HK-2 (cell line): Measurements from ENCODE around the gene RGS19.

Experiments used
- DNase-seq: peaks from one replicate; pipeline ENCODE4 v3.0.0-alpha.2; 2018; ENCODE audit not compliant: unreplicated experiment

The RGS19 gene

DNA sequence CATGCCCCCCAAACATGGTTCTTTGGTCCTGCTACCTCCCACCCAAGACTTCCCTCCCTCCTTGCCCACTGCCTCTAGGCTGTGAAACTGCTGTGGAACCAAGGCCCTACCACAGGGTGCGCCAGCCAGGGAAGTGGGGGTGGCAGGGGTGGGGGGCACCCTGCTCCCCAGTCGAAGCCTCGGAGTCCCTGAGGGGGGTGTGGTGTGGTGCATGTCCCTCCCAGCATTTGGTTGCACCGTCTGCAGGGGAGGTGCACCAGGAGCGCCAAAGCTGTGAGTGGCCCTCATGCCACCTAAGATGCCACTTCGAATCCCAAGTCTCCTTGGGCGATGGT, 1.8 kb downstream of the RGS19 start:
- no peak for DNase-seq

DNA sequence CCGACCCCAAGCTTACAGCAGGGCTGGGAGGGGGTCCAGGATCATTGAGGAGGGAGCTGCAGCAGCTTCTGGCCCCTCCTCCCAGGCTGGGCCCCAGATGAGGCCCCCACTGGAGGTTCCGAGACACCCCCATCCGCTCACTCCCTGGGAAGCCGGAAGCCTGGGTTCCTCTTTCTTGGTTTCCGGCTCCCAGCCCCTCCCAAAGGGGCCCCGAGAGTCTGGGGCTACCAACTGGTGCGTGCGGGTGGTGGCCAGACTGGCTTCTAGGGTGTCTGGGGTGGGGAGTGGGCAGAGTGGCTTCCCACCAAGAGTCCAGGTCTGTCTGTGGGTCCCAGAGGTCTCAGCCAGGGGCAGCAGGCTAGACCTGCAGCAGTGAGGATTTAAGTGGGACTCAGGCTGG, 2.2 kb downstream of the RGS19 start:
- DNase-seq = no peak

GRCh38 chr20:64076061-64076997, 3.0 kb downstream of the RGS19 start:
- DNase-seq = no peak

GRCh38 chr20:64075556-64075955, 3.8 kb downstream of the RGS19 start:
- no peak for DNase-seq

- no peak for DNase-seq
These were observed 4.4 kb downstream of the RGS19 start for GRCh38 chr20:64074963-64075362.

DNA sequence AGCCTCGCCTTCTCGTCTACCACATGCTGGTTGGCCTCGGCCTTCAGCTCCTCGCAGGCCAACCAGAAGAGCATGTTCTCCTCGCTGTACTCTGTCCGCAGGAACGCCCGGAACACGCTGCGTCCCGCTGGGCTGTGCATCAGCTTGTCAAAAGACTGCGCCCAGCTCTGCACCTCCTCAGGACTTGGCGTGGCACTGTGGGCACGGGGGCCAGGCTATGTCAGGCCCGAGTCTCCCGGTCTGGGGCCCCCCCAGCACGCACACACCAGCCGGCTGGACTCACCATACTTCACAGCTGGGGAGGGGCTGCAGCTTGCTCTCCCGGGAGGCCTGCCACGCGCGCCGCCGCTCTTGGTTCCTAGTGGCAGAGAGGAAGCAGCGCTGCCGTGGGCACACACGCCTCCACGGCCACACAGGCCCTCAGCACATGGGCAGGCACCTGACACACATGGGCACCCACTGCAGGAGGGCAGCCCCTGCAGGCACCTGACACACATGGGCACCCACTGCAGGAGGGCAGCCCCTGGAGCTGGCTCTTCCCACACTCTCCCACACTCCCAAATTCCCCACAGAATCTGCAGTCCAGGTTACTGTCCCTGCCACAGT, 5.0 kb downstream of the RGS19 start:
- no peak for DNase-seq

GRCh38 chr20:64073476-64074183, 5.7 kb downstream of the RGS19 start:
- no peak for DNase-seq

DNA sequence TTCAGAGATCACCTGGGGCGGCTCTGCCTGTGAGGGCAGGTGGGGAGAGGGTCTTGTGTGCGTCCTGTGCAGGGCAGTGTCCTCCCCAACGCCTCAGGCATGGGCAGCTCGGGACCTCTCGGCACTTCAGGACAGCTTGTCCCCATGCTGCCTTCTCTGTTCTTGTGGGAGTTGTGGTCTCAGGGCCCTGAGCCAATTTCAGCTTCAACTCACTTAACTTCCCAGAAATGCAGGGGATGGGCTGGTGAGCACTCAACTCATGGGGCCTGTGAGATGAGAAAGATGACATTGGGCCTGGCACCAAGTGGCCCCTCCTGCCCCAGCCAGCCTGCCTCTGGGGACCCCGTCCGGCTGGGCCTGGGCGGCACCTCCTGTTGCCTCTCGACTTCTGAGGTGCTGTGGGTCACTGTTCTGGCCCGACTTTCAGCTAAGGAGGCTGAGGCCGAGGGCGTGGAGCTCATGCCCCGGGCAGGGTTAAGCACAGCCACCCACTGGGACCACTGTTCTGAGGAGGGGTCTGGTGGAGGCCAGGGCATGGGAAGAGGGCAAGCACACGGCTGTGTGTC, 6.7 kb downstream of the RGS19 start:
- DNase-seq = no peak

DNA sequence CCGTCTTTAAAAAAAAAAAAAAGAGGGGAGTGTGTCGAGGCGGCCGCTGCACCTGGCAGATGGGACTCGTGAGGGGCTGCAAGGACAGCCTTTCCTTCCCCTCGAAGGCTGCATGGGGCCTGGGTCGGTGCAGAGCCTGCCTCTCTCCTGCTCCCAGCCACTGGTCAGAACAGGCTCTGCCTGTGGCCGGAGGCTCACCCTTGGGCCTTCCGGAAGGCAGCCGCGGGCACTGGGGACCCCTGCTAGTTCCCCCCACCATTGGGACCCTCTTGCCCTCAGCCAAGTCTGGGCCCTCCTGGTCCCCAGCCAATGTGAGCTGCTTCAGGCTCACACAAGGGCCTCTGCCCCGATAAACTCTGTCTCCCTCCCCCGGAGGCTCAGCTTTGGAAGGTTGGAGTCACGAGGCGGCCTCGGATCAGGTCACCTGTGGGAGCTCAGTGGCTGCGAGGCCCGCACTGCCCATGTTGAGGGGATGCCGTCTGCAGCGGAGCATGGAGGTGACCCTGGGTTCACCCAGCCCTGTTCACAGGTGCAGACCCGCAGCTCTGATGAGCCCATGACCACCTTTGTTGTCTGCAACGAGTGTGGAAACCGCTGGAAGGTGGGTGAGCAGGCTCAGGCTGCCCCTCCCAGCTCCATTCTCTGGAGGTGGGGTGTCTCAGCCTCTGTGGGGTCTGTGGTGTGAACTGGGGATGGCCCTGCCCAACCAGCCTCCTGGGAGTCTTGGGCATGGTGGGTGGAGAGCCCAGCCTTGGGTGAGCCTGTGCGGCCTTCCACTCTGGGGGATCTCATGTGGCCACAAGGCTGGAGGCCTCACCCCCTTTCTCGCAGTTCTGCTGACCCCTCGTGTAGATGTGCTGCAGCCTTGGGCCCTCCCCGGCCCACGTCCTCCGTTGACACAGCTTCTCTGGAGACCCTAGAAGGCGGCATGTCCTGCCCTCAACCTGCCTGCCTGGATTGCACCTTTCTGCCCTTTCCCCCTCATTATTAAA, 7.7 kb downstream of the RGS19 start:
- no peak for DNase-seq

- DNase-seq = no peak
These were observed 8.9 kb downstream of the RGS19 start for GRCh38 chr20:64070244-64070993.

GRCh38 chr20:64069614-64070243, 9.6 kb downstream of the RGS19 start:
- peak; percentile 60 for DNase-seq

GRCh38 chr20:64069209-64069613, 10.1 kb downstream of the RGS19 start:
- DNase-seq = no peak

GRCh38 chr20:64068386-64069208, 10.7 kb downstream of the RGS19 start:
- DNase-seq = no peak

DNA sequence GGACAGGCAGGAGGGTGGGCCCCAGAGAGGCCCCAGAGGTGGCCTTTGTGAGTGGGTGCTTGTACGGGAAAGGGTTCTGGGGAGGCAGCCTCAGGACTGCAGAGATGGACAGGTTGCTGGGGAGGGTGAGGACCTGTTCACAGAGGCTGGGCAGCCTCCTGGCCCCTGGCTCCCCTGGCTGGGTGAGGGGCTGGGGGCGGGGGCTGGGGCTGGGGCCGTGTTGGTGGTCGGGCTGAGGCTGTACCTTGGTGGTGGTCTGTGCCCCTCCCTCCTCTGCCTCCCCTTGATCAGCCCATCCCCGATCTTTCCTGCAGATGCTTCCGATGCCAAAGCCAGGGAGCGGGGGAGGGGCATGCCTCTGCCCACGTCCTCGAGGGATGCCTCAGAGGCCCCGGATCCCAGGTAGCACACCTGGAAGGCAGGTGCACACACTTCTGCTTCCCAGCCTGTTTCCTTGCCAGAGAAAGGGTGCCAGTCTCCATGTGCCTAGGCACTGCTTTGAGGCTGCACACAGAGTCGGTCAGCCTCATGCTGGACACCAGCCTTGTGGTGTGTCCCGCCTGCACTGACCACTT, 11.5 kb downstream of the RGS19 start:
- no peak for DNase-seq

DNA sequence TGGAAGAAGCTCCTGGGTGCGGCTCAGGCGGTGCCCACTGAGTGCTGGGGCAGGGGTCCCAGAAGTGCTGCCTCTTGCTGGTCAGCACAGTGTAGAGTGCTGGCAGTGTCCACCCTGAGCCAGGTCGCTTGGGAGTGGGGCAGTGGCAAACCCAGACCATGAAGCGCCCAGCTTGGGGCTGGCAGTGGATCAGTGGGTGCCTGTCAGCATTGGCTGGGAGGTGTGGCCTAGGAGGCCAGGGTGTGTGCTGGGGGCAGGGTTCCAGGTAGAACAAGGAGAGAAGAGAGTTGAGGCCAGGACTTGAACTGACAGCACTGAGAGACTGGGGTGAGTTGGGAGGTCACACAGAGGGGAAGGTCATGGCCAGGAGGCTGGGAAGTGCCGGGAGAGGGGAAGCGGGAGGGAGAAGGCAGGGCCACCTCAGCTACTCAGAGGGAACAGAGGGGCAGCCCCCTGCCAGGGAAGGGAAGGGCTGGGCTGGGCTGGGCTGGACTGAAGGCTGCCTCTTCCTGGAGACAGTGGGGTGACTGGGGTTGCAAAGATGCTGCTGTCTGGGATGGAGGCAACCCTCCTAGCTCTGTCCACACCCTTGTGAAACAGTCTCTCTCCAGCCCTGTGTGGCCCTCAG, 12.2 kb downstream of the RGS19 start:
- DNase-seq = no peak

- DNase-seq = peak; percentile 89
These were observed 13.4 kb downstream of the RGS19 start for GRCh38 chr20:64065974-64066343.

GRCh38 chr20:64065062-64065973, 14.0 kb downstream of the RGS19 start:
- no peak for DNase-seq
